ENCODE data around the gene MAPKAP1.

GRCh38 chr9:125544988-125545651 is 161.9 kb downstream of the MAPKAP1 start:
- TF ChIP-seq CTCF (optimal IDR thresholded peaks at IDR 0.05 in 1 of 3, IDR thresholded peaks at IDR 0.05 in 1 of 3, conservative IDR thresholded peaks at IDR 0.05 in 1 of 3; ENCODE audit: extremely low read depth in 1 of 3, insufficient read depth in 2 of 3, low read length in 3 of 3) (no peak), EZH2 (IDR thresholded peaks at IDR 0.05; ENCODE audit: low read length) (no peak)

All from keratinocyte (primary cell).